Tibial artery (tissue), 4 donors: ENCODE measurements around the gene ALAS2.
"Not testable (repeated sequence)": the region's sequence is repeated elsewhere in the genome, so short reads cannot be mapped to it uniquely, and the experiment has no call there.

Experiments
- DNase-seq, 2 donors: peaks; one replicate each; pipeline ENCODE4 v3.0.0-alpha.2; 2019
- H3K27ac ChIP-seq, 2 donors: fragments of 200-600 bp; sonication (generic) in 1 of 2; 1 replicate in 1 of 2; 2 replicates in 1 of 2; pipeline ENCODE4 v1.5.1; 2018 to 2019; ENCODE audit warnings: mild to moderate bottlenecking in 1 of 2
- H3K27me3 ChIP-seq, 2 donors: fragments of 200-600 bp; sonication (generic) in 1 of 2; one replicate each; pipeline versions ENCODE4 v1.5.1 to v1.6.0; 2016 to 2019
- H3K36me3 ChIP-seq, 3 donors: fragments of 200-600 bp; sonication (generic) in 2 of 3; one replicate each; pipeline ENCODE4 v1.5.1; 2016 to 2019; ENCODE audit warnings: mild to moderate bottlenecking in 2 of 3
- H3K4me1 ChIP-seq, 4 donors: fragments of 200-600 bp; sonication (generic) in 2 of 4; 1 replicate in 3 of 4; 2 replicates in 1 of 4; pipeline ENCODE4 v1.5.1; 2016 to 2019
- H3K4me3 ChIP-seq, 2 donors: fragments of 200-600 bp; sonication (generic) in 1 of 2; 1 replicate in 1 of 2; 2 replicates in 1 of 2; pipeline ENCODE4 v1.5.1; 2018 to 2019; ENCODE audit warnings: mild to moderate bottlenecking in 2 of 2
- H3K9me3 ChIP-seq, 3 donors: fragments of 200-600 bp; sonication (generic) in 1 of 3; one replicate each; pipeline ENCODE4 v1.5.1; 2016 to 2019
- CTCF ChIP-seq, 2 experiments: fragments of 200-600 bp in 1 of 2; fragments of 450-650 bp in 1 of 2; IDR thresholded peaks; one replicate each; pipeline ENCODE4 v1.5.1; 2017 to 2019; ENCODE audit warnings: antibody characterized with exemption in 2 of 2, mild to moderate bottlenecking in 1 of 2, moderate library complexity in 1 of 2
- intact Hi-C: fragments of 100-400 bp; cut with DNase I; formaldehyde crosslinking; loops from one replicate; pipeline ENCODE4 v1.15.0; 2023; ENCODE audit warnings: low total_unique reads

The ALAS2 gene

DNA sequence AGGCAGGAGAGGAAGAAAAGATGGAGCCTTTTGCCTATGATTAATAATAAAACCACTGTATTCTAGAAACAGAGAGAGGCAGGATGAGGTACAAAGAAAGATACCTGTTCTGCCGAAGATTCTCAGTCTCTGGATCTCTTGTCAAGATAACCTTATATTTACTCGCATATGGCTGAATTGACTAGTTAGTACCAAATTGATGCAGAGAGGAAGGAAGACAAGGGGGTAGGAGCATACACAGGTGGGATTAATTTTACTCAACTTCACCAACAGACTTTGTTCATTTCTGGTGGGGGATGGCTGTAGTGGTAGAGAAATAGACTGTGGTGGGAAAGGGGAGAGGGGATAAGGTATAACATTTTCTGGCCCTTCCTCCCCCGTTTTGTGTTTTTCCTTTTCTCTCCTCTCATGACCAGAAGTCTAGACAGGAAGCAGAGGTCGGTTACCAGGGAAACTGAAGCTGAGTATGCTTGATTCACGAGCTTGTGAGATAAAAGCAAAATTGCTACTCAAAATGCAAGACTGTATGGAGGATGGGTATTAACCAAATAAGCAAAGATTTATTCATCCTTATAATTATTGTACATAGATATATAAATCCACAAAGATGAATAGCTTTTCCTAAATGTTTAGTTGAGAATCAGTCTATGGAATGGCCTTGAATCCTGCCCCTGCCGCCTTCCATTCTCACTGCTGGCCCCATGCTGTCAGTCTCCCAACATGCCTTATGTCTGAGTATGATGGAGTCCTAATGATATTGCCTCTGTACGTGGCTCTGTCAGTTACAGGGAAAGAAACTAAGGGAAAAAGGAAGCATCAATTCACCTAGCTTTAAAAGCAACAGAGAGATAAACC lies 26.3 kb upstream of the ALAS2 start:
- H3K9me3 ChIP-seq = no peaks in the 10 kb centered on the region
- H3K27me3 ChIP-seq = no peaks in the 10 kb centered on the region
- peak overlapping the region; percentile 14 to 25 for H3K4me3 ChIP-seq
- no peak for TF ChIP-seq CTCF (IDR thresholded peaks at IDR 0.05)
- intact Hi-C loops = no loop called here
- no peak overlapping the region for H3K27ac ChIP-seq
- DNase-seq = no peak
- H3K36me3 ChIP-seq = no peaks in the 10 kb centered on the region
- H3K4me1 ChIP-seq = no peaks in the 10 kb centered on the region

DNA sequence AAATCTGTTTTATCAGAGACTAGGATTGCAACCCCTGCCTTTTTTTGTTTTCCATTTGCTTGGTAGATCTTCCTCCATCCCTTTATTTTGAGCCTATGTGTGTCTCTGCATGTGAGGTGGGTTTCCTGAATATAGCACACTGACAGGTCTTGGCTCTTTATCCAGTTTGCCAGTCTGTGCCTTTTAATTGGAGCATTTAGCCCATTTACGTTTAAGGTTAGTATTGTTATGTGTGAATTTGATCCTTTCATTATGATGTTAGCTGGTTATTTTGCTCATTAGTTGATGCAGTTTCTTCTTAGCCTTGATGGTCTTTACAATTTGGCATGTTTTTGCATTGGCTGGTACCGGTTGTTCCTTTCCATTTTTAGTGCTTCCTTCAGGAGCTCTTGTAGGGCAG lies 19.8 kb upstream of the ALAS2 start:
- H3K4me1 ChIP-seq, DNase-seq, H3K27me3 ChIP-seq, H3K36me3 ChIP-seq, intact Hi-C loops, H3K9me3 ChIP-seq, H3K4me3 ChIP-seq, H3K27ac ChIP-seq: not testable (repeated sequence)

DNA sequence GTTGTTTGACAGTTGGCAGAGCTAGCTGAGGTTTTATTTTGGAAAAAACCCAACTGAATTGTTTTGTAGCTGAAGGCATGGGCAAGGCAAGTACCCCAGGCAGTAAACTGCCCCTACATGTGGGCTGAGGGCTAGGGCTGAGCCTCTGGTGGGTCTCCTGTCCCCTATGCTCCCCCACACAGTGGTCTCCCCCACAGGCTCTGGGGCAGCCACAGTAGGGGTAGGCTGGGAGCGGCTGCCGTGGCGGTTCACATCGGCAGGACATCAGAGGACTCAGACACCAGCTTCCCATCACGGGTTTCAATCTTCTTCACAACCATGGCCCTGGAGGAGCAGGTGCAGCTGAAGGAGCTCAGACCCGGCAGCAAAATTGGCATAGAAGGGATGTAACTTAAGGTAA lies 10.7 kb upstream of the ALAS2 start:
- Histone ChIP-seq H3K36me3 (no peaks in the 10 kb centered on the region), H3K4me3 (no peak overlapping the region), H3K27ac (no peak overlapping the region), H3K27me3 (no peaks in the 10 kb centered on the region), H3K4me1 (peaks cover 0 to 12% (median 0%) of the 10 kb centered on the region in 4 donors), H3K9me3 (no peaks in the 10 kb centered on the region)
- no peak for TF ChIP-seq CTCF (IDR thresholded peaks at IDR 0.05)
- DNase-seq = no peak
- intact Hi-C loops = no loop called here

DNA sequence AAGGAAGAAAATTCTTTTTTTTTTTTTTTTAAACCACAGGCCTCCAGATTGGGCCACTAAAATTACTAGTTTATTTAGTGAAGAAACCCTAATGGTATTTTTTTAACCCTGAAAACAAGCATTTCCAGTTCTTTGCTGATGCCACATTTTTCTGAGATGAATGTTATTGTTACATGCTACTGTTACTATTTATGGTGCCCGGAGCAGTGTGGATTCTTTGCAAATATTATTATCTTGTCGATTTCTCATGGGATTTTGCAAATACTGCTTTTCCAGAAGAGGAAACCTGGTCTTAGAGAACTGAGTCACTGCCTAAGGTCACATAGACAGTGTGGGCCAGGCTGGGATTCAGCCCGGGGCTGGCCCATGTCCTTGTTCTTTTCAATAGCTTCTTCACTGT lies 8.7 kb upstream of the ALAS2 start:
- Histone ChIP-seq H3K36me3 (no peaks in the 10 kb centered on the region), H3K27ac (no peak overlapping the region), H3K9me3 (no peaks in the 10 kb centered on the region), H3K27me3 (no peaks in the 10 kb centered on the region), H3K4me3 (no peak overlapping the region), H3K4me1 (no peaks in the 10 kb centered on the region)
- intact Hi-C loops = no loop called here
- no peak for DNase-seq
- no peak for TF ChIP-seq CTCF (IDR thresholded peaks at IDR 0.05)

- DNase-seq = no peak
- Histone ChIP-seq H3K4me3 (no peak overlapping the region), H3K36me3 (no peaks in the 10 kb centered on the region), H3K27ac (no peak overlapping the region), H3K27me3 (no peaks in the 10 kb centered on the region), H3K4me1 (no peaks in the 10 kb centered on the region), H3K9me3 (no peaks in the 10 kb centered on the region)
- intact Hi-C loops = no loop called here
- no peak for TF ChIP-seq CTCF (IDR thresholded peaks at IDR 0.05)
Measured at GRCh38 chrX:55033429-55033828, 2.7 kb upstream of the ALAS2 start.

- no peaks in the 10 kb centered on the region for H3K36me3 ChIP-seq
- H3K27me3 ChIP-seq = no peaks in the 10 kb centered on the region
- no peak overlapping the region for H3K4me3 ChIP-seq
- no peak overlapping the region for H3K27ac ChIP-seq
- H3K9me3 ChIP-seq = no peaks in the 10 kb centered on the region
- no peaks in the 10 kb centered on the region for H3K4me1 ChIP-seq
- no peak for TF ChIP-seq CTCF (IDR thresholded peaks at IDR 0.05)
- no peak for DNase-seq
- intact Hi-C loops = no loop called here
Measured at GRCh38 chrX:55029291-55029690, 1.5 kb downstream of the ALAS2 start.
